Fibroblast of gingiva (primary cell): ENCODE measurements around the gene PIK3IP1.

Experiments used
- DNase-seq: peaks from one replicate; pipeline ENCODE4 v3.0.0-alpha.2; 2011; ENCODE audit warnings: low read depth

PIK3IP1 gene

GRCh38 chr22:31308181-31308580 is 15.9 kb upstream of the PIK3IP1 start:
- no peak for DNase-seq

DNA sequence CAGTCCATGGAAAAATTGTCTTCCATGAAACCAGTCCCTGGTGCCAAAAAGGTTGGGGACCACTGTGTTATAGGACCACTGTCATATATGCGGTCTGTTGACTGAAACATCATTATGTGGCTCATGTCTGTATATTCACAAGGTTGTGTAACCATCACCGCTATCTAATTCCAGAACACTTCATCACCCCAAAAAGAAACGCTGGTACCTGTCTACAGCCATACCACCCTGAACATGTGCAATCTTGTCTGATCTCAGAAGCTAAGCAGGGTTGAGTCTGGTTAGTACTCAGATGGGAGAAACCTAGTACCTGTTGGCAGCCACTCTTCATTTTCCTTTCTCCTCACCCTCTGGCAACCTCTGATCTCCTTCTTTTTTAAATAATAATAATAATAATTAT is 12.9 kb upstream of the PIK3IP1 start:
- no peak for DNase-seq

DNA sequence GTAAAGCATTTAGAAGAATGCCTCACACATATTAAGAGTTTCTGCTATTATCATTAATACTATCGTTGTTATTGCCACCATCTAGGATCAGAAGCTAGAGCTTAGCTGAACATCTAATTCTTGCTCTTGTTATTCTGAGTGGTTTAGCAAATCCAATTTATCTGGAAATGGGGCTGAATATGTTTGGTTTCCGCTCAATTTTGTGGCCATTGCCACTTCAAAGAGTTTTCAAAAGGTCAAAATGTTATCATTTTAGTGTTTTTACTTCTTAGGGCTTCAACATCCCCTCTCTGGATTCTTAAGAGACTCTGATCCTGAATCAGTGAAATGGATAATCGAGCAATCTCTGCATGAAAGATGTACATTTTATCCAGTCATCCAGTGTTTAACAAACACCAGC is 10.2 kb upstream of the PIK3IP1 start:
- no peak for DNase-seq

DNA sequence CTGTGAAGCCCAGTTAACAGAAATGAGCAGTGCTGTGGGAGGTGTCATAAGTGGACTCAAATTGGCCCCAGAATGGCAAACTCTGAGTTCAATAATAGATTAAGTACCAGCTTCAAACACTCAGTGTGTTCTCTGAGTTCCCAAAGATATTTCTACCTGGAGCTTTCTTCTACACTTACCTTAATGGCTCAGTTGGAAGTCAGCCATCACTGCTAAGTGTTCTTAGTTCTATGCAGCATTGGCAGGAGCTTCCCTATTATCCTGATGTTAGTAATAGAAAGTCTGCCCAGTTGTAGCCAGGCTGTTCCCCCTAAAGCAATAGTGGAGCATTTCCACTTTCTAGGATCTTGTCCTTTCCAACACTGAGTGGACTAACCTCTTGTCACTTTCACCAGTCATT is 9.7 kb upstream of the PIK3IP1 start:
- no peak for DNase-seq

DNA sequence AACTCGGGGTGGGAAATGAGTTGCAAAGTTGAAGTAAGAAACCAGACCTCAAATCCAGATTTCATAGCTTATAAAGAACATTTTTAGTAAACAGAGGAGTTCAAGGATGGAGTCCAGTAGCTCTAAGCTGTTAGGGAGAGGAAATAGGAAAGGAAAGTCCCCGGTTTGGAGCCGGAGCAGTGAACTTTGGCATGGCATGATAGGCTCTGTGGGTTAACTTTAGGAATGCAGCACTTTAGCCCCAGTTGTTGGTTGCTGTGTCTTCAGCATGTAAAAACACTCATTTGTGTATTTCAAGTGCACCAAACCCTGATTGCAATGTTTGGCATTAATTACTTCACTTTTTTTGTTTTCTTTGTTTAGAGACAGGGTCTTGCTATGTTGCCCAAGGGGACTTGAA is 8.6 kb upstream of the PIK3IP1 start:
- no peak for DNase-seq

- DNase-seq: peak; percentile 53
These were observed 3.8 kb upstream of the PIK3IP1 start for GRCh38 chr22:31295831-31296657.

DNA sequence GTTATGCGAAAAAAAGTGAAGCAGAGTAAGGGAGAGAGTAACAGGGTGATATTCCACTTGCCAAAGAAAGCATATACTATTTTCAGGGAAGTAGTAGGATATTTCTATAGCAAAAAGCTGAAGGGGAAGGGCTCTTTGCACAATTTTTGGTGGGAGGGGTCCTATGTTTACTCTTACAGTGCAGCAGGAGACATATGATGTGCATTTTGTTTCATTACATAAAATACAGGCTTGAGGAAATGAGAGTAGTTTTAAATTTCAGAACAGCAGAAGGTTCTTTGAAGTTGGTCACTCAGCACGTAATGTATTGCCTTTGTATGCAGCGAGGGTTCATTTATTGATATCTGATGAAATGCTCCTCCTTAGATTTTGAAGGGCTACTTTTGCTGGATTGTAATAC is 3.1 kb upstream of the PIK3IP1 start:
- DNase-seq: no peak

DNA sequence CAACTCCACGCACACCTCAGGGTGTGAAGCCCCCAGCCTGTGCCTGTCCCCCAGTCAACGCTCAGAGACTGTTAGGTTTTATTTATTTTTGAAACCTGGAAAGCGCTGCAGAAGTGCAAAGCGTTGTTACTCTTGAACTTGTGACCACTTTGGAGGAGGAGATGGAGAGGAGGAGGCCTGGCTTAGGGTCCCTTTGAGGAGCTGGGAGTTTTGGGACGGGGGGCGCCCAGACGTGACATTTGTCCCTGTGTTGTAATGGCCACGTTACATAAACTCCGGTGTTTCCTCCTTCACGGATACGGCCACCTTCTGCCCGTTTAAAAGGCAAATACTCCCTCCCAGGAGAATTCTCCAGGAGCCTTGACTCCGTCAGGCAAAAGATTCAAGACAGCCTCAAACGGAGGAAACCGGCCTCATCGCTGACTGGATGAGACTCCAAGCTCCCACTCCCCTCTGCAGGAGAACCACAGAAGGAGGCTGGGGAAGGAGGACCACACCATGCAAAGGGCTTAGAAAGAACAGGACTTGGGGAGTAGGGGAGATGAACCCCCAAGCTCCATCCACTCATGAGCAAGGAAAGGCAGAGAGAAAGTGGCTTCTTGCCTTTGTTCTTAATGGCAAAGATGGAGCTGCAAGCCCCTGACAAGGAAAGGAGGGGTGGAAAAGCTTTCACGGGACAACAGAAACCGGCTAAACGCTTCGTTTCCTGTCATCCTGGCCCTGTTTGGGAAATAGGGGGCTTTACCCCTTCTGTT is 630 bp downstream of the PIK3IP1 start:
- no peak for DNase-seq

DNA sequence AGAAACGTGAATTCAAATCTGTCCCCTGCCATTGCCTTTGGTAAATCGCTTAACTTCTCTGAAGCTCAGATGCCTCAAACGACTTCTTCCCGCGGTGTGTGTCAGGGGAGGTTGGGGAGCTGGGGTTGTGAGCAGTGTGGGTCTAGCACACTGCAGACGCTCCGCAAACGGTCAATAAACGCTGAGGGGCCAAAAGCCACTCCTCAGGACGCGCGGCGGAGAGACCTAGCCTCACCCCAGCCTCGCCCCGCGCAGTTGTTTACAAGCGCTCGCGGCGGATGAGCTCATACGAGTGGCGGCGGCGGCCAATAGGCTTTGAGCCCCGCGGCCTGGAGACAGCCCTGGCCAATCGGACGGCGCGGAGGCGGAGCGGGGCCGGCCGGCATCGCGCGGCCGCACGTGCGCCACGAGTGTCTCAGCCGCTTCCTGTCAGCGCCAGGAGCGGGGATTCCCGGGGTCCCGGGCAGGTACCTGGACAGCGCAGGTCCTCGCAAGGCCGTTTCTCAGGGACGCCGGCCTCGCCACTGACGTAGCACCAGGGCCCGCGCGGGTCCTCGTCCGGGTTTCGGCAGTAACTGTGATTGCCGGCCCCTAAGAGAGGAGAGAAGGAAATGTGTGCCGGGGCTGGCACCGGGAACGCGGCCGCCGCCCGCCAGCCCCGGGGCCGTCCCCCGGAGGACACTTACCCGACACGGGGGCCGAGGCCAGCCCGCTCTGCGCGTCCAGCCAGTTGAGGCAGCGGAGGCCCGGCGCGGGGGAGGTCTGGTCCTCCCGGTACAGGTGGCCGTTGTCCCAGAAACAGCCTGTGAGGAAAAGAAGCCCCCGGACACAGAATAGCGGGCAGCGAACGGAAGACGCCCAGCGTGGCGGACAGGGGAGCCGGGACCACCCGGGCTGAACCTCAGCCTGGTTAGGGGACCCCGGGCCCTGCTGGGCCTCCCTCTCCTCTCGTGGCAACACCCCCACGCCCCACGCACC is 1.5 kb downstream of the PIK3IP1 start:
- peak; percentile 87 for DNase-seq

- no peak for DNase-seq
These were observed 2.9 kb downstream of the PIK3IP1 start for GRCh38 chr22:31289344-31289743.

- no peak for DNase-seq
These were observed 3.6 kb downstream of the PIK3IP1 start for GRCh38 chr22:31288496-31289240.

GRCh38 chr22:31287818-31288495 is 4.3 kb downstream of the PIK3IP1 start:
- DNase-seq: no peak

- no peak for DNase-seq
These were observed 5.7 kb downstream of the PIK3IP1 start for GRCh38 chr22:31286360-31287255.

DNA sequence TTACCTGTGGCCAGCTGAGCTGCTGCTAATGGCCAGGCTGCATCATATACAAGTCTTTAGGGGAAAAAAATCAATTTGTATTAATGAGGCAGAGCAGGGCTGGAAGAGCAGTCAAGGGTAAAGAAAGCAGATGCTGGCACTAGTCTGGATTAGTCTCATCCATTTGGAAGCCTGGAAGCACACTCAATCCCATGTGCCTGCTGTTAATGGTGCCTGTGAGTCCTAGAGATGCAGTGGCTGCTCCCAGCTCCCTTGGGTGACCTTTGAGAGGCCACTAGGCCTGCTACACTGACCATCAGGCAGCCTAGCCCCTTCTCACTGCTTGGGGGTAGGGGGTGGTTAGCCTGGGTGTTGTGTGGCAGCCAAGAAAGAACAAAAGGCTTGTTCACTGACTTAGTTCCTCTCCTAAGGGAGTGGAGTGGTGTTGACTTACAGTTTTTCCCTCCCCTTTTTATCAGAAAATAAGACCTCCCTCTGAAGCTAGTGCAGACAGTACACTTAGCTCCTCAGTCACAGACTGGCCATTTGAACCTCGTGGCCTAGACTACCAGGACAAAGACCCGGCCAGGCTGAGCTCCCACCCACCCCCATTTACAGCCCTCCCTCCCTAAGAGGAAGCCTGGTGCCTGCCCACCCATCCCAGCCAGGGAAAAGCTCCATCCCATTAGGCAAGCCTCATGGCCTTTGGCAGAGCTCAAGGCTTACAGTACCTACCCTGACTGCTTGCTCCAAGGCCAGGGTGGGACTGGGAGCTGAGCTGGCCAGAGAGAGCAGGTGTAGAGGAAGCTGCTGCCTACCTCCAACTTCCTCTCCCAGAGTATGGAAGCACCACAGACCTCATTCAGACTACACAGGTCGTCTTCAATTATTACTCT is 7.8 kb downstream of the PIK3IP1 start:
- DNase-seq: no peak

GRCh38 chr22:31282748-31283468 is 9.4 kb downstream of the PIK3IP1 start:
- no peak for DNase-seq

GRCh38 chr22:31281733-31282132 is 10.6 kb downstream of the PIK3IP1 start:
- DNase-seq: no peak

DNA sequence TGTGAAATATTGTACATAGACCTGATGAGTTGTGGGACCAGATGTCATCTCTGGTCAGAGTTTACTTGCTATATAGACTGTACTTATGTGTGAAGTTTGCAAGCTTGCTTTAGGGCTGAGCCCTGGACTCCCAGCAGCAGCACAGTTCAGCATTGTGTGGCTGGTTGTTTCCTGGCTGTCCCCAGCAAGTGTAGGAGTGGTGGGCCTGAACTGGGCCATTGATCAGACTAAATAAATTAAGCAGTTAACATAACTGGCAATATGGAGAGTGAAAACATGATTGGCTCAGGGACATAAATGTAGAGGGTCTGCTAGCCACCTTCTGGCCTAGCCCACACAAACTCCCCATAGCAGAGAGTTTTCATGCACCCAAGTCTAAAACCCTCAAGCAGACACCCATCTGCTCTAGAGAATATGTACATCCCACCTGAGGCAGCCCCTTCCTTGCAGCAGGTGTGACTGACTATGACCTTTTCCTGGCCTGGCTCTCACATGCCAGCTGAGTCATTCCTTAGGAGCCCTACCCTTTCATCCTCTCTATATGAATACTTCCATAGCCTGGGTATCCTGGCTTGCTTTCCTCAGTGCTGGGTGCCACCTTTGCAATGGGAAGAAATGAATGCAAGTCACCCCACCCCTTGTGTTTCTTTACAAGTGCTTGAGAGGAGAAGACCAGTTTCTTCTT is 12.3 kb downstream of the PIK3IP1 start:
- no peak for DNase-seq

DNA sequence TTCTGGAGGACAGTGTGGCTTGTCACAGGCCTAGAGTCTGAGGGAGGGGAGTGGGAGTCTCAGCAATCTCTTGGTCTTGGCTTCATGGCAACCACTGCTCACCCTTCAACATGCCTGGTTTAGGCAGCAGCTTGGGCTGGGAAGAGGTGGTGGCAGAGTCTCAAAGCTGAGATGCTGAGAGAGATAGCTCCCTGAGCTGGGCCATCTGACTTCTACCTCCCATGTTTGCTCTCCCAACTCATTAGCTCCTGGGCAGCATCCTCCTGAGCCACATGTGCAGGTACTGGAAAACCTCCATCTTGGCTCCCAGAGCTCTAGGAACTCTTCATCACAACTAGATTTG is 13.0 kb downstream of the PIK3IP1 start:
- no peak for DNase-seq
